ENCODE data around the gene FTSJ1.

Gene FTSJ1

DNA sequence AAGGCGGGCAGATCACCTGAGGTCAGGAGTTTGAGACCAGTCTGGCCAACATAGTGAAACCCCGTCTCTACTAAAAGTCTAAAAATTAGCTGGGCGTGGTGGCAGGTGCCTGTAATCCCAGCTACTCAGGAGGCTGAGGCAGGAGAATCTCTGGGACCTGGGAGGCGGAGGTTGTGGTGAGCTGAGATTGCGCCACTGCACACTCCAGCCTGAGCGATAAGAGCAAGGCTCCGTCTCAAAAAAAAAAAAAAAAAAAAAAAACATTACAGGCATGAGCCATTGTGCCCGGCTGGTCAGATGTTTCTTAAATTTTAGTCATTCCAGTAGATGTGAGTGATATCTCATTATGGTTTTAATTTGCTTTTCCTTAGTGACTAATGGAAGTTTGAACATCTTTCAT lies 49.9 kb downstream of the FTSJ1 start:
- peak; percentile 23 for DNase-seq (ENCODE audit: low read depth)

- no peak for DNase-seq (ENCODE audit: low read depth)
Observed at GRCh38 chrX:48530736-48531135, 54.7 kb downstream of the FTSJ1 start.

DNA sequence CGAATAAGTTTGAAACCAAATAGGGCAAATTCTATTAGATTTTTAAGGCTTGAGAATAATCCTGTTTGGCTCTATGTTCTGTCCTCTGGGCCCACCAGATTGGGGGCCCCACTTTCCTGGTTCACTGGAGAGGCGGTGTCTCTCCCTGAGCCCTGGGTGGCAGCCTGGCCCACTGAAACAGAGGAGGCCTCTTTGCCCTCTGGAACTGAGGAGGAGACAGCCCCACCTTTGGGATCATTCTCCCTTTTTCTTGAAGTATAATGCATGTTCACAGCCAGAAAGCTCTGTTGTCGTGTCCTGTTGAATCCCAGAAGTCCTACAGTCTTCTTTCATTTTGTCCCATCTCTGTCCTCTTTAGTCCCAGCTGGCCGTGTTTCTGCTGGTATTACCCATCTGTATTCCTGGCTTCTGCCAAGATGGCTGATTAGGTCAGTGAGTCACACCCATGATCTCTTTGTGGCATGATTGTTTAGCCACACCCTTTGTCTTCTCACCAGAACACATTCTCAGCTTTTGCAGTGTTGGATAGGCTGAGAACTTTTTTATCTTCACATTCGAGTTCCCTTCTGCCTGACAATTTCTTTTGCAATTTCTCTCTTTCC lies 55.5 kb downstream of the FTSJ1 start:
- peak; percentile 79 for DNase-seq (ENCODE audit: low read depth)

DNA sequence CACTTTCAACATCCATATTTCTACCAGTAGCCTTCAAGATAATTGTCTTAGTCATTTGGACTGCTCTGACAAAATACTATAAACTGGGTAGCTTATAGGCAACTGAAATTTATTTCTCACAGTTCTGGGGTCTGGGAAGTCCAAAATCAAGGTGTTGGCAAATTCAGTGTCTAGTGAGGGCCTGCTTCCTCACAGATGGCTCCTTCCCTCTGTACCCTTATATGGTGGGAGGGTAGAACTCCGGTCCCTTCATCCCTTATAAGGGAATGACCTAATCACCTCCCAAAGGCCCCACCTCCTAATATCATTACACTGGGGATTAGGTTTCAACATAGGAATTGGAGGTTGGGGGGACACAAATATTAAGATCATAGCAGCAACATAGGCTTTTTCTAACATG lies 56.2 kb downstream of the FTSJ1 start:
- peak; percentile 17 for DNase-seq (ENCODE audit: low read depth)

DNA sequence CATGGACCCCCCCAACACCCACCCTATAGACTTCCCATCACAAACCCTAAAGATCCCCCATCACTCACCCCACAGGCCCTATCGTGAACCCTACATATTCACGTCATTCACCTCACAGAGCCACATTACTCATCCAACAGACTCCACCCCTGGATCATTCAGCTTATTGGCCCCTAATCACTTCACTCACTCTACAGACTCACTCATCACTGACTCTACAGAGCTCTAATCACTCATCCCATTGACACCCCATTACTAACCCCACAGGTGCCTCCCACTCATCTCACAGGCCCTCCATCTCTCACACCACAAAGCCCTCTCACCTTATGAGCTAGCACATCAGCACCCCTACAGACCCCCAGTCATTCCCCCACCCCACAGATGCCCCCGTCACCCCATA lies 57.2 kb downstream of the FTSJ1 start:
- no peak for DNase-seq (ENCODE audit: low read depth)

Data from iris pigment epithelial cell (primary cell).